Endothelial cell of umbilical vein (primary cell): ENCODE data around the gene MIPEP. TPM values are rescaled to one million over a fixed set of nuclear protein-coding genes. Genes with fewer than 3 reads are reported as not detected.
A peak's percentile ranks its signal among the peaks of the same experiment; 100 is the strongest.

Experiments
- BruUV-seq: library from RNA; stranded (reverse); fragments of 400-500 nt; replicated peaks from 2 replicates; lab custom pipeline; 2021; lab: Mats Ljungman, UMichigan
- CTCF ChIA-PET: fragments of 300-600, 350-600 bp; sonication (Branson Sonifier 250); formaldehyde crosslinking; loops from one replicate; lab custom pipeline; 2021; ENCODE audit warnings: antibody characterized with exemption, inconsistent platforms; lab: Charles Lee
- POLR2A ChIA-PET: fragments of 300-600, 350-600 bp; sonication (Branson Sonifier 250); formaldehyde crosslinking; loops from one replicate; lab custom pipeline; 2021; ENCODE audit warnings: antibody characterized with exemption, inconsistent platforms; lab: Charles Lee
- DNase-seq: peaks from one replicate; pipeline ENCODE4 v3.0.0-alpha.2; 2011; ENCODE audit warnings: low read depth, low spot score
- FAIRE-seq: peaks from 2 replicates; lab custom pipeline; 2011; peaks lifted over from hg19 to GRCh38; lab: Jason Lieb, UNC
- H2AFZ ChIP-seq: 2 replicates; pipeline ENCODE4 v1.6.0; 2012; ENCODE audit warnings: low read depth, low read length, control low read depth, inconsistent platforms
- H3K27ac ChIP-seq: 2 replicates; pipeline ENCODE4 v1.5.1; 2011; ENCODE audit warnings: low read depth, mild to moderate bottlenecking, control low read depth, low read length, moderate library complexity; ENCODE audit not compliant: insufficient read depth
- H3K27me3 ChIP-seq, 2 experiments: 2 replicates each; pipeline versions ENCODE4 v1.6.0 to v1.6.1; 2011; ENCODE audit warnings: low read length in 2 of 2, mixed read lengths in 1 of 2; ENCODE audit not compliant: control insufficient read depth in 2 of 2, insufficient read depth in 2 of 2
- H3K36me3 ChIP-seq, 2 experiments: 2 replicates in 1 of 2; 3 replicates in 1 of 2; pipeline ENCODE4 v1.5.1; 2011; ENCODE audit warnings: low read length in 2 of 2, mild to moderate bottlenecking in 1 of 2, moderate library complexity in 1 of 2; ENCODE audit not compliant: control insufficient read depth in 2 of 2, insufficient read depth in 2 of 2; ENCODE audit errors: extremely low read depth in 1 of 2
- H3K4me1 ChIP-seq: 3 replicates; pipeline ENCODE4 v1.5.1; 2011; ENCODE audit warnings: mild to moderate bottlenecking, low read length; ENCODE audit not compliant: control insufficient read depth, insufficient read depth; ENCODE audit errors: extremely low read depth
- H3K4me2 ChIP-seq: 2 replicates; pipeline ENCODE4 v1.6.1; 2011; ENCODE audit warnings: low read length, control low read depth, mixed read lengths; ENCODE audit not compliant: insufficient read depth
- H3K4me3 ChIP-seq, 3 experiments: fragments of 200-600 bp in 1 of 3; sonication (generic), shearing (Covaris generic) in 1 of 3; replicated peaks in 1 of 3; 2 replicates each; pipeline ENCODE4 v1.5.1; 2011 to 2016; ENCODE audit warnings: control low read depth in 3 of 3, low read length in 3 of 3, mild to moderate bottlenecking in 2 of 3, inconsistent platforms in 1 of 3, low read depth in 1 of 3, moderate library complexity in 1 of 3; ENCODE audit not compliant: insufficient read depth in 1 of 3
- H3K79me2 ChIP-seq: 2 replicates; pipeline ENCODE4 v1.6.0; 2012; ENCODE audit warnings: low read length, inconsistent platforms; ENCODE audit not compliant: control insufficient read depth, insufficient read depth
- H3K9ac ChIP-seq: replicated peaks from 2 replicates; pipeline ENCODE3; 2011; ENCODE audit warnings: low read length, control low read depth; ENCODE audit not compliant: insufficient read depth; ENCODE audit errors: extremely low read depth
- H3K9me1 ChIP-seq: replicated peaks from 3 replicates; pipeline ENCODE4 v1.6.0; 2011; ENCODE audit warnings: mild to moderate bottlenecking, low read length; ENCODE audit not compliant: control insufficient read depth, insufficient read depth; ENCODE audit errors: extremely low read depth
- H3K9me3 ChIP-seq: replicated peaks from 2 replicates; pipeline ENCODE4 v1.5.1; 2012; ENCODE audit warnings: low read length, inconsistent platforms; ENCODE audit not compliant: control insufficient read depth, insufficient read depth
- H4K20me1 ChIP-seq: replicated peaks from 2 replicates; pipeline ENCODE3; 2011; ENCODE audit warnings: mild to moderate bottlenecking, low read length; ENCODE audit not compliant: control insufficient read depth, insufficient read depth; ENCODE audit errors: extremely low read depth
- EZH2 ChIP-seq: IDR thresholded peaks from 2 replicates; pipeline ENCODE4 v1.6.1; 2012; ENCODE audit warnings: borderline replicate concordance, low read depth, mild to moderate bottlenecking, moderate library complexity, low read length, inconsistent platforms; ENCODE audit not compliant: severe bottlenecking
- FOS ChIP-seq: IDR thresholded peaks from 2 replicates; pipeline ENCODE4 v1.6.1; 2011; ENCODE audit warnings: mild to moderate bottlenecking, low read length, moderate library complexity, borderline replicate concordance; ENCODE audit not compliant: insufficient read depth
- MYC ChIP-seq: IDR thresholded peaks from one replicate; pipeline ENCODE4 v1.6.1; 2011; ENCODE audit warnings: mild to moderate bottlenecking, low read depth, low read length
- POLR2A ChIP-seq: IDR thresholded peaks from 2 replicates; pipeline ENCODE4 v1.6.1; 2012; ENCODE audit warnings: low read depth, mild to moderate bottlenecking, control low read depth, low read length
- POLR2AphosphoS5 ChIP-seq: IDR thresholded peaks from 2 replicates; pipeline ENCODE4 v1.6.1; 2012; ENCODE audit warnings: low read depth, mild to moderate bottlenecking, control low read depth, low read length, moderate library complexity; ENCODE audit not compliant: insufficient read depth
- dilution Hi-C: fragments of 300-500 bp; cut with MboI; formaldehyde crosslinking; loops from one replicate; pipeline ENCODE4 v1.15.0; 2019; ENCODE audit warnings: low sequenced_read_pairs; ENCODE audit not compliant: extremely low pct_ligation_motif_present
- intact Hi-C: fragments of 100-400 bp; cut with micrococcal nuclease; formaldehyde crosslinking; loops from one replicate; pipeline ENCODE4 v1.10.0; 2022
- polyA plus RNA-seq, 4 experiments: library from polyadenylated mRNA; depleted of rRNA in 3 of 4; stranded (reverse) in 3 of 4; unstranded in 1 of 4; fragments of >200 nt; gene quantifications; 2 replicates each; pipeline versions ENCODE4 v1.2.1 to v1.2.3, GENCODE V29; 2011 to 2012; ENCODE audit warnings: missing spikeins in 1 of 4
- total RNA-seq: library from RNA; stranded (reverse); gene quantifications from 2 replicates; pipeline ENCODE4 v1.2.3, GENCODE V29; 2021
- TF ChIP-seq, protein P1 (sequence below), 2 donors: IDR thresholded peaks; 1 replicate in 1 of 2; 2 replicates in 1 of 2; pipeline ENCODE4 v1.5.1; 2011; ENCODE audit warnings: low read length in 2 of 2, mild to moderate bottlenecking in 2 of 2, moderate library complexity in 2 of 2, control low read depth in 1 of 2, inconsistent platforms in 1 of 2, low read depth in 1 of 2; ENCODE audit not compliant: insufficient read depth in 1 of 2; ENCODE audit errors: extremely low read depth in 1 of 2
- TF ChIP-seq, protein P2 (sequence below): IDR thresholded peaks from 2 replicates; pipeline ENCODE4 v1.6.1; 2011; ENCODE audit not compliant: insufficient read depth, insufficient read length

MIPEP gene
- total and polyA plus RNA-seq, 2 donors (not counting 3 experiments of a cell fraction or from before 2014, with no cell fraction given): 12.4 to 19.2 TPM

DNA sequence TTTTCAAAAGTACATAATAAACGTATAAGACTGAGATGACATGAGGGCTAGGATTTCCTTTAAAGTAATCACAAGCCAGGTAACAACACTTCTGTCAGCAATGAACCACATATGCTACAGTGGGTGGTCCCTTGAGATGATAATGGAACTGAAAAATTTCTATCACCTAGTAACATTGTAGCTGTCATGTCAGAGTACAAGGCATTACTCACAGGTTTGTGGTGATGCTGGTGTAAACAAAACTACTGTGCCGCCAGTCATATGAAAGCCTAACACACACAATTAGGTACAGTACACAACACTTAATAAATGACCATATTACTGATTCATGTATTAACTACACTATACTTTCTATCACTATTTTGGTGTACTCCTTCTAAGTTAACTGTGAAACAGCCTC is 36.8 kb downstream of the MIPEP start:
- no peaks in the 10 kb centered on the region for H3K36me3 ChIP-seq
- POLR2A ChIA-PET: no interaction called here

GRCh38 chr13:23851106-23851505 is 38.1 kb downstream of the MIPEP start:
- Histone ChIP-seq H3K4me3 (no peak overlapping the region), H3K9me3 (no peaks in the 10 kb centered on the region), H3K27ac (no peak overlapping the region), H3K4me2 (no peak overlapping the region), H3K9ac (no peak overlapping the region), H4K20me1 (no peaks in the 10 kb centered on the region), H2AFZ (no peak overlapping the region), H3K4me1 (no peaks in the 10 kb centered on the region), H3K9me1 (no peaks in the 10 kb centered on the region), H3K27me3 (no peaks in the 10 kb centered on the region), H3K36me3 (no peaks in the 10 kb centered on the region), H3K79me2 (no peaks in the 10 kb centered on the region)
- POLR2A ChIA-PET: no interaction called here
- CTCF ChIA-PET: interaction anchor here (1.2 to 3.3 kb wide), 3 partner anchors 8 to 109 kb away, joined by 3 to 10 read pairs (median 3); no protein-coding TSS in a partner anchor
- DNase-seq (peak; percentile 55), FAIRE-seq (peak; percentile 65)
- dilution Hi-C loops: no loop called here
- no TSS peak for BruUV-seq
- intact Hi-C loops: no loop called here
- TF ChIP-seq POLR2A (no peak), FOS (no peak), POLR2AphosphoS5 (no peak), EZH2 (no peak), MYC (no peak)
- TF ChIP-seq, protein P1, sequence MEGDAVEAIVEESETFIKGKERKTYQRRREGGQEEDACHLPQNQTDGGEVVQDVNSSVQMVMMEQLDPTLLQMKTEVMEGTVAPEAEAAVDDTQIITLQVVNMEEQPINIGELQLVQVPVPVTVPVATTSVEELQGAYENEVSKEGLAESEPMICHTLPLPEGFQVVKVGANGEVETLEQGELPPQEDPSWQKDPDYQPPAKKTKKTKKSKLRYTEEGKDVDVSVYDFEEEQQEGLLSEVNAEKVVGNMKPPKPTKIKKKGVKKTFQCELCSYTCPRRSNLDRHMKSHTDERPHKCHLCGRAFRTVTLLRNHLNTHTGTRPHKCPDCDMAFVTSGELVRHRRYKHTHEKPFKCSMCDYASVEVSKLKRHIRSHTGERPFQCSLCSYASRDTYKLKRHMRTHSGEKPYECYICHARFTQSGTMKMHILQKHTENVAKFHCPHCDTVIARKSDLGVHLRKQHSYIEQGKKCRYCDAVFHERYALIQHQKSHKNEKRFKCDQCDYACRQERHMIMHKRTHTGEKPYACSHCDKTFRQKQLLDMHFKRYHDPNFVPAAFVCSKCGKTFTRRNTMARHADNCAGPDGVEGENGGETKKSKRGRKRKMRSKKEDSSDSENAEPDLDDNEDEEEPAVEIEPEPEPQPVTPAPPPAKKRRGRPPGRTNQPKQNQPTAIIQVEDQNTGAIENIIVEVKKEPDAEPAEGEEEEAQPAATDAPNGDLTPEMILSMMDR (IDR thresholded peaks at IDR 0.05; ENCODE audit: extremely low read depth in 1 of 2, insufficient read depth in 1 of 2, low read depth in 1 of 2, low read length in 2 of 2): no peak
- TF ChIP-seq, protein P2, sequence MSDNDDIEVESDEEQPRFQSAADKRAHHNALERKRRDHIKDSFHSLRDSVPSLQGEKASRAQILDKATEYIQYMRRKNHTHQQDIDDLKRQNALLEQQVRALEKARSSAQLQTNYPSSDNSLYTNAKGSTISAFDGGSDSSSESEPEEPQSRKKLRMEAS: no peak

More for the DNA sequence above, 36.8 kb downstream of the MIPEP start:
- H3K4me2 ChIP-seq: no peak overlapping the region
- dilution Hi-C loops: no loop called here
- no peak overlapping the region for H3K9ac ChIP-seq
- CTCF ChIA-PET: no interaction called here
- no peak for FAIRE-seq
- intact Hi-C loops: no loop called here
- no peak for TF ChIP-seq FOS
- H3K9me3 ChIP-seq: no peaks in the 10 kb centered on the region
- no peak overlapping the region for H2AFZ ChIP-seq
- no peak overlapping the region for H3K4me3 ChIP-seq
- H3K4me1 ChIP-seq: no peaks in the 10 kb centered on the region
- no peaks in the 10 kb centered on the region for H3K27me3 ChIP-seq
- no peaks in the 10 kb centered on the region for H3K79me2 ChIP-seq
- no peaks in the 10 kb centered on the region for H4K20me1 ChIP-seq
- H3K9me1 ChIP-seq: no peaks in the 10 kb centered on the region
- H3K27ac ChIP-seq: no peak overlapping the region
- no TSS peak for BruUV-seq
- no peak for DNase-seq
